A549 (cell line): ENCODE data around the gene COMT. TPM values are rescaled to one million over a fixed set of nuclear protein-coding genes. Genes with fewer than 3 reads are reported as not detected.

Source experiments
- ATAC-seq, 2 experiments: fragments of 200-7000 bp in 1 of 2; fragments of >200 bp in 1 of 2; cut with Nextera tagmentation in 1 of 2; cut with Tn5 transposase in 1 of 2; 3 replicates each; pipeline versions ENCODE4 v1.8.0 to v1.9.1; 2018 to 2020; ENCODE audit warnings: mild to moderate bottlenecking in 1 of 2, moderate library complexity in 1 of 2
- CTCF ChIA-PET: fragments of 300-600 bp; sonication (Branson Sonifier 250); formaldehyde crosslinking; extraction: SDS; loops from one replicate; lab custom pipeline; 2021; ENCODE audit warnings: antibody characterized with exemption, inconsistent platforms; lab: Yijun Ruan, JAX
- POLR2A ChIA-PET: fragments of 350-600 bp; formaldehyde crosslinking; extraction: SDS; loops from one replicate; lab custom pipeline; 2021; ENCODE audit warnings: antibody characterized with exemption, inconsistent platforms; lab: Yijun Ruan, JAX
- DNase-seq, 2 experiments: peaks; one replicate each; pipeline versions ENCODE4 v3.0.0 to v3.0.0-alpha.2; 2011 to 2016; ENCODE audit warnings: low read depth in 1 of 2, low spot score in 1 of 2
- FAIRE-seq: peaks from 2 replicates; lab custom pipeline; 2011; peaks lifted over from hg19 to GRCh38; lab: Jason Lieb, UNC
- H3K27ac ChIP-seq, 2 experiments: fragments of >200 bp; sonication (Bioruptor Twin); formaldehyde crosslinking; 3 replicates each; pipeline ENCODE4 v1.5.1; 2016 to 2017
- H3K4me1 ChIP-seq: fragments of >200 bp; sonication (Bioruptor Twin); formaldehyde crosslinking; 3 replicates; pipeline ENCODE4 v1.6.1; 2016
- H3K4me2 ChIP-seq: fragments of >200 bp; sonication (Bioruptor Twin); formaldehyde crosslinking; 3 replicates; pipeline ENCODE4 v1.6.1; 2016
- H3K4me3 ChIP-seq: fragments of >200 bp; sonication (Bioruptor Twin); formaldehyde crosslinking; 3 replicates; pipeline ENCODE4 v1.5.1; 2016
- H3K9me3 ChIP-seq: fragments of >200 bp; sonication (Bioruptor Twin); formaldehyde crosslinking; 3 replicates; pipeline ENCODE4 v1.6.1; 2016
- BCL3 ChIP-seq: fragments of >200 bp; sonication (Bioruptor Twin); formaldehyde crosslinking; IDR thresholded peaks from 3 replicates; pipeline ENCODE4 v1.6.1; 2016
- CBX8 ChIP-seq: fragments of 200-600 bp; sonication (generic); IDR thresholded peaks from 2 replicates; pipeline ENCODE4 v1.6.1; 2016
- CEBPB ChIP-seq, 2 experiments: fragments of >200 bp in 1 of 2; sonication (Bioruptor Twin) in 1 of 2; formaldehyde crosslinking in 1 of 2; IDR thresholded peaks; 2 replicates each; pipeline ENCODE4 v1.6.1; 2012 to 2016
- CHD2 ChIP-seq: fragments of 150-350 bp; IDR thresholded peaks from 2 replicates; pipeline ENCODE4 v1.6.1; 2014; ENCODE audit warnings: low read length; ENCODE audit not compliant: partially characterized antibody
- CHD4 ChIP-seq: fragments of 200-600 bp; sonication (generic); IDR thresholded peaks from 2 replicates; pipeline ENCODE4 v1.6.1; 2016; ENCODE audit warnings: antibody characterized with exemption, mild to moderate bottlenecking, borderline replicate concordance
- EHF ChIP-seq: fragments of 250-450 bp; sonication (Bioruptor Pico); IDR thresholded peaks from 2 replicates; pipeline ENCODE4 v1.5.0; 2020; ENCODE audit warnings: mild to moderate bottlenecking
- EHMT2 ChIP-seq: fragments of 200-600 bp; sonication (generic); IDR thresholded peaks from 2 replicates; pipeline ENCODE4 v1.6.1; 2016; ENCODE audit warnings: antibody characterized with exemption, low read depth, mild to moderate bottlenecking, moderate library complexity
- FOSB ChIP-seq: fragments of 250-450 bp; sonication (Bioruptor Pico); IDR thresholded peaks from 2 replicates; pipeline ENCODE4 v1.5.0; 2020; ENCODE audit warnings: mild to moderate bottlenecking, moderate library complexity
- FOSL2 ChIP-seq, 2 experiments: fragments of 450-650 bp in 1 of 2; fragments of >200 bp in 1 of 2; sonication (Bioruptor Twin) in 1 of 2; formaldehyde crosslinking; IDR thresholded peaks; 2 replicates each; pipeline versions ENCODE4 v1.5.0 to v1.6.1; 2016 to 2020; ENCODE audit warnings: mild to moderate bottlenecking in 1 of 2, moderate library complexity in 1 of 2
- FOXS1 ChIP-seq: fragments of 250-450 bp; sonication (Bioruptor Pico); IDR thresholded peaks from 2 replicates; pipeline ENCODE4 v1.5.0; 2020; ENCODE audit warnings: mild to moderate bottlenecking, moderate library complexity
- GATA3 ChIP-seq: IDR thresholded peaks from 2 replicates; pipeline ENCODE4 v1.6.1; 2012; ENCODE audit warnings: borderline replicate concordance
- HOXB13 ChIP-seq: fragments of 250-450 bp; sonication (Bioruptor Pico); IDR thresholded peaks from 2 replicates; pipeline ENCODE4 v1.5.0; 2020; ENCODE audit warnings: low read depth, mild to moderate bottlenecking, moderate library complexity
- JUN ChIP-seq, 2 experiments: fragments of >200 bp; sonication (Bioruptor Twin); formaldehyde crosslinking; IDR thresholded peaks; 2 replicates in 1 of 2; 3 replicates in 1 of 2; pipeline ENCODE4 v1.6.1; 2016 to 2017
- KDM1A ChIP-seq: fragments of 200-600 bp; sonication (generic); IDR thresholded peaks from 2 replicates; pipeline ENCODE4 v1.6.1; 2016; ENCODE audit warnings: low read depth, mild to moderate bottlenecking
- MAX ChIP-seq: IDR thresholded peaks from 2 replicates; pipeline ENCODE4 v1.6.1; 2012
- POLR2A ChIP-seq: IDR thresholded peaks from 2 replicates; pipeline ENCODE4 v1.6.1; 2012; ENCODE audit warnings: mild to moderate bottlenecking, low read length
- POLR2AphosphoS2 ChIP-seq: conservative IDR thresholded peaks from 2 replicates; pipeline ENCODE4 v1.6.1; 2012; ENCODE audit warnings: low read length, improper control_type of control experiment, inconsistent platforms
- RAD21 ChIP-seq, 2 experiments: fragments of >200 bp in 1 of 2; sonication (Bioruptor Twin) in 1 of 2; formaldehyde crosslinking in 1 of 2; IDR thresholded peaks in 1 of 2; conservative IDR thresholded peaks in 1 of 2; 2 replicates in 1 of 2; 3 replicates in 1 of 2; pipeline ENCODE4 v1.6.1; 2012 to 2018; ENCODE audit warnings: inconsistent platforms in 1 of 2
- RCOR1 ChIP-seq: fragments of 150-350 bp; IDR thresholded peaks from 2 replicates; pipeline ENCODE4 v1.6.1; 2014; ENCODE audit warnings: antibody characterized with exemption, low read length, low read depth
- RFX5 ChIP-seq: fragments of 450-650 bp; IDR thresholded peaks from 2 replicates; pipeline ENCODE4 v1.7.1; 2014; ENCODE audit warnings: antibody characterized with exemption, mild to moderate bottlenecking, moderate library complexity
- SMC3 ChIP-seq: fragments of >200 bp; sonication (Bioruptor Twin); formaldehyde crosslinking; IDR thresholded peaks from 3 replicates; pipeline ENCODE4 v1.6.1; 2018; ENCODE audit warnings: inconsistent platforms
- ZC3H11A ChIP-seq: fragments of 450-650 bp; IDR thresholded peaks from 2 replicates; pipeline ENCODE4 v1.6.1; 2014; ENCODE audit warnings: antibody characterized with exemption, mild to moderate bottlenecking
- ZSCAN20 ChIP-seq: fragments of 250-450 bp; sonication (Bioruptor Pico); IDR thresholded peaks from 2 replicates; pipeline ENCODE4 v1.8.0; 2022; ENCODE audit warnings: mild to moderate bottlenecking, moderate library complexity
- whole genome bisulfite sequencing: methylation state at CpG from one replicate; pipeline ENCODE4 v1.1.6; 2017; ENCODE audit errors: missing lambda C conversion rate; 5-methylcytosine and 5-hydroxymethylcytosine counted together
- polyA plus RNA-seq, 4 experiments: library from polyadenylated mRNA; depleted of rRNA in 3 of 4; stranded (reverse); fragments of >200 nt; fragmentation: RNase III in 1 of 4; extraction: RNeasy Plus Mini Kit Qiagen cat#74134 plus additional on column Dnase treatment in 1 of 4; gene quantifications; 2 replicates in 3 of 4; 3 replicates in 1 of 4; pipeline ENCODE4 v1.2.3, GENCODE V29; 2011 to 2017

COMT gene
- polyA plus RNA-seq, 2 of the 4 experiments (the other 2 are of a cell fraction), result 72.3 to 125 TPM

GRCh38 chr22:19913337-19913936, 28.1 kb upstream of the COMT start:
- no peak for FAIRE-seq
- no peaks in the 10 kb centered on the region for H3K9me3 ChIP-seq
- TF ChIP-seq FOSB (CRISPR knock-in tag), result no peak
- TF ChIP-seq SMC3, result no peak
- no peak for TF ChIP-seq CHD4
- no peak for TF ChIP-seq HOXB13
- TF ChIP-seq KDM1A, result no peak
- TF ChIP-seq GATA3, result no peak
- TF ChIP-seq ZC3H11A, result no peak
- no peak for TF ChIP-seq CHD2
- no peak for TF ChIP-seq FOSL2 (IDR thresholded peaks at IDR 0.05)
- no peak for TF ChIP-seq FOSL2 (CRISPR knock-in tag; IDR thresholded peaks at IDR 0.05)
- TF ChIP-seq EHMT2, result no peak
- no peak for TF ChIP-seq ZSCAN20
- TF ChIP-seq BCL3, result no peak
- H3K4me2 ChIP-seq, result no peak overlapping the region
- ATAC-seq, result no peak
- no peak overlapping the region for H3K27ac ChIP-seq
- no peak for DNase-seq
- ChIA-PET CTCF (interaction anchor here (0.5 to 9.9 kb wide), 7 partner anchors 10 to 574 kb away, joined by 3 to 215 read pairs (median 3); no protein-coding TSS in a partner anchor), POLR2A (no interaction called here)
- WGBS, result 85% methylated on average over 6 of the region's 6 CpGs
- H3K4me1 ChIP-seq, result no peaks in the 10 kb centered on the region
- no peak overlapping the region for H3K4me3 ChIP-seq

GRCh38 chr22:19914201-19914943, 27.2 kb upstream of the COMT start:
- DNase-seq, result no peak
- Histone ChIP-seq H3K4me3 (no peak overlapping the region), H3K27ac (no peak overlapping the region), H3K9me3 (no peaks in the 10 kb centered on the region), H3K4me1 (no peaks in the 10 kb centered on the region), H3K4me2 (no peak overlapping the region)
- 87% methylated on average over 9 of the region's 9 CpGs for WGBS
- no peak for ATAC-seq
- FAIRE-seq, result no peak
- ChIA-PET CTCF (interaction anchor here (1.1 to 9.9 kb wide), 3 partner anchors 50 to 182 kb away, joined by 3 to 215 read pairs (median 62); no protein-coding TSS in a partner anchor), POLR2A (interaction anchor here (0.5 kb wide), 1 partner anchor 17 kb away, joined by 4 read pairs; no protein-coding TSS in a partner anchor)
- TF ChIP-seq POLR2AphosphoS2, result no peak

GRCh38 chr22:19915287-19915954, 26.2 kb upstream of the COMT start:
- H3K27ac ChIP-seq, result no peak overlapping the region
- no peak for ATAC-seq

GRCh38 chr22:19916006-19916405, 25.6 kb upstream of the COMT start:
- Histone ChIP-seq H3K4me2 (no peak overlapping the region), H3K4me3 (no peak overlapping the region), H3K4me1 (no peaks in the 10 kb centered on the region), H3K27ac (no peak overlapping the region), H3K9me3 (no peaks in the 10 kb centered on the region)
- TF ChIP-seq KDM1A (no peak), BCL3 (no peak), RAD21 (conservative IDR thresholded peaks at IDR 0.05 in 1 of 2, IDR thresholded peaks at IDR 0.05 in 1 of 2) (no peak), MAX (no peak), CBX8 (no peak), JUN (IDR thresholded peaks at IDR 0.05) (no peak), CEBPB (IDR thresholded peaks at IDR 0.05) (no peak), CHD4 (no peak), POLR2A (no peak), EHF (CRISPR knock-in tag) (no peak), ZC3H11A (no peak), FOXS1 (CRISPR knock-in tag) (no peak)
- ATAC-seq, result no peak
- no peak for DNase-seq
- FAIRE-seq, result no peak
- ChIA-PET POLR2A (no interaction called here), CTCF (interaction anchor here (0.6 to 9.9 kb wide), 3 partner anchors 81 to 184 kb away, joined by 3 to 215 read pairs (median 4); no protein-coding TSS in a partner anchor)
- WGBS, result 83% methylated on average over 9 of the region's 9 CpGs

More at GRCh38 chr22:19915287-19915954, 26.2 kb upstream of the COMT start:
- Histone ChIP-seq H3K9me3 (no peaks in the 10 kb centered on the region), H3K4me3 (no peak overlapping the region), H3K4me1 (no peaks in the 10 kb centered on the region), H3K4me2 (no peak overlapping the region)
- WGBS, result 79% methylated on average over 12 of the region's 13 CpGs
- POLR2A ChIA-PET, result no interaction called here
- no peak for FAIRE-seq
- no peak for DNase-seq
- CTCF ChIA-PET, result interaction anchor here (0.6 to 9.9 kb wide), 3 partner anchors 82 to 183 kb away, joined by 3 to 215 read pairs (median 4); no protein-coding TSS in a partner anchor
- TF ChIP-seq RFX5 (no peak), RCOR1 (no peak)
